Left lung (tissue), 10 donors: ENCODE data around the gene PMPCA. TPM values are rescaled to one million over a fixed set of nuclear protein-coding genes. Genes with fewer than 3 reads are reported as not detected.
"Not testable (repeated sequence)": the region's sequence is repeated elsewhere in the genome, so short reads cannot be mapped to it uniquely, and the experiment has no call there.

Source experiments
- ATAC-seq: fragments of 200-7000 bp; cut with Tn5 transposase; one replicate; pipeline ENCODE4 v1.9.1; 2020; ENCODE audit warnings: moderate library complexity
- DNase-seq, 4 donors: peaks; one replicate each; pipeline ENCODE4 v3.0.0-alpha.2; 2013 to 2020
- H3K27ac ChIP-seq, 2 donors: fragments of 200-600 bp; sonication (generic) in 1 of 2; one replicate each; pipeline versions ENCODE4 v1.5.0 to v1.8.0; 2020 to 2021
- H3K27me3 ChIP-seq, 2 donors: fragments of 200-600 bp; sonication (generic) in 1 of 2; one replicate each; pipeline versions ENCODE4 v1.5.0 to v1.8.0; 2020 to 2021
- H3K36me3 ChIP-seq, 2 donors: fragments of 200-600 bp; sonication (generic) in 1 of 2; one replicate each; pipeline versions ENCODE4 v1.5.0 to v1.8.0; 2020 to 2021
- H3K4me1 ChIP-seq, 2 donors: fragments of 200-600 bp; one replicate each; pipeline ENCODE4 v1.8.0; 2021
- H3K4me3 ChIP-seq, 2 donors: fragments of 200-600 bp; sonication (generic) in 1 of 2; one replicate each; pipeline versions ENCODE4 v1.5.0 to v1.8.0; 2020 to 2021; ENCODE audit warnings: mild to moderate bottlenecking in 1 of 2
- H3K9me3 ChIP-seq, 2 donors: fragments of 200-600 bp; sonication (generic) in 1 of 2; one replicate each; pipeline versions ENCODE4 v1.5.0 to v1.8.0; 2020 to 2021
- intact Hi-C, 2 donors: fragments of 100-400 bp; cut with DNase I; formaldehyde crosslinking; loops; one replicate each; pipeline versions ENCODE4 v1.11.2 to v1.14.2; 2022
- polyA plus RNA-seq, 6 donors: library from polyadenylated mRNA; unstranded; fragments of 120-200 nt; gene quantifications; one replicate each; pipeline ENCODE4 v1.2.1, GENCODE V29; 2013; ENCODE audit not compliant: insufficient read length in 6 of 6
- total RNA-seq, 2 donors: library from RNA; stranded (reverse); fragmentation: NEBNext Ultra II Directional; extraction: Animal tissue kit (Norgen Biotek cat#: 25700); gene quantifications; one replicate each; pipeline ENCODE4 v1.2.1, GENCODE V29; 2021
- TF ChIP-seq, protein P1 (sequence below), 2 donors: fragments of 200-600 bp; sonication (generic) in 1 of 2; IDR thresholded peaks; one replicate each; pipeline versions ENCODE4 v1.5.0 to v1.8.0; 2021; ENCODE audit warnings: antibody characterized with exemption in 2 of 2
- donor health status: DM: no; HTN: yes; CAD: no.
- donor health status: DM: no; HTN: no; CAD: no.

The PMPCA gene
- total and polyA plus RNA-seq, 8 donors = 44.7 to 59.5 (median 53.1) TPM

DNA sequence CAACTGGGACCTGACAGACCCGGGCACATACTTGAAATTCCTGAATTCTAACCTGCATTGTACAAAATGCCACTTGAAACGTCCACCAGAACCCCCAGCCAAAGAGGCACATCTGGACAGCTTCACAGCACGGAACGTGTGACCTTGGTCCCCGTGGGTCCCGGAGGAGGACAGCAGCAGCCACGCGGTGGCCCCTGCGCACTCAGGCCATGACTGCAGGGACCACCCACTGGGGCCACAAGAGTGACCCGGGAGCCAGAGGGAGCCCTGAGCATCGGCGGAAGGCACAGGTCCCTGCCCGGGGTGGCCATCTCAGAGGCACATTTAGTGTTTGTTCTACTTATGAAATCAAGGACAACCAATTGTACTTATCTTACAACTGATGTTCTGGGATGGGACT is 8.4 kb upstream of the PMPCA start:
- DNase-seq (no peak), ATAC-seq (no peak)
- intact Hi-C loops = no loop called here
- Histone ChIP-seq H3K4me1 (peaks cover 16 to 26% of the 10 kb centered on the region in 2 donors), H3K27me3 (no peaks in the 10 kb centered on the region), H3K36me3 (peaks cover 0 to 59% of the 10 kb centered on the region in 2 donors), H3K9me3 (no peaks in the 10 kb centered on the region), H3K4me3 (no peak overlapping the region), H3K27ac (no peak overlapping the region)
- TF ChIP-seq, protein P1, sequence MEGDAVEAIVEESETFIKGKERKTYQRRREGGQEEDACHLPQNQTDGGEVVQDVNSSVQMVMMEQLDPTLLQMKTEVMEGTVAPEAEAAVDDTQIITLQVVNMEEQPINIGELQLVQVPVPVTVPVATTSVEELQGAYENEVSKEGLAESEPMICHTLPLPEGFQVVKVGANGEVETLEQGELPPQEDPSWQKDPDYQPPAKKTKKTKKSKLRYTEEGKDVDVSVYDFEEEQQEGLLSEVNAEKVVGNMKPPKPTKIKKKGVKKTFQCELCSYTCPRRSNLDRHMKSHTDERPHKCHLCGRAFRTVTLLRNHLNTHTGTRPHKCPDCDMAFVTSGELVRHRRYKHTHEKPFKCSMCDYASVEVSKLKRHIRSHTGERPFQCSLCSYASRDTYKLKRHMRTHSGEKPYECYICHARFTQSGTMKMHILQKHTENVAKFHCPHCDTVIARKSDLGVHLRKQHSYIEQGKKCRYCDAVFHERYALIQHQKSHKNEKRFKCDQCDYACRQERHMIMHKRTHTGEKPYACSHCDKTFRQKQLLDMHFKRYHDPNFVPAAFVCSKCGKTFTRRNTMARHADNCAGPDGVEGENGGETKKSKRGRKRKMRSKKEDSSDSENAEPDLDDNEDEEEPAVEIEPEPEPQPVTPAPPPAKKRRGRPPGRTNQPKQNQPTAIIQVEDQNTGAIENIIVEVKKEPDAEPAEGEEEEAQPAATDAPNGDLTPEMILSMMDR (IDR thresholded peaks at IDR 0.05) = no peak

DNA sequence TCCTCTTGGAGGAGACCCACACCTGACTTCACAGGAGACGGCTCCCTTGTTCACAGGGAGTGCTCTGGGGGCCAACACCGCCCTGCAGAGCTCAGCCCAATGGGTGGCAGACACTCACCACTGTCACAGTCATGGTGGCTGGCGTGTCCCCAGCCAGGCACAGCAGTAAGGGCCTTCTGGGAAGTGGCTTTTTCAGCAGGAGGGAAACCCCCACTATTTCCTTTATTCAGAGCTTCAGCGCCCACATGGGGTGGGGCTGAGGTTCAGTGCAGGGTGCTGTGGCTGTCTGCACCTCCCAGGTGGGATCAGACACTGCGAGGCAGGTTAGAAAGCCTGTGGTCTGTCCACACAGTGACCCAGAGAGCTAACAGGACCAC is 6.9 kb upstream of the PMPCA start:
- peaks cover 16 to 19% of the 10 kb centered on the region in 2 donors for H3K4me1 ChIP-seq

DNA sequence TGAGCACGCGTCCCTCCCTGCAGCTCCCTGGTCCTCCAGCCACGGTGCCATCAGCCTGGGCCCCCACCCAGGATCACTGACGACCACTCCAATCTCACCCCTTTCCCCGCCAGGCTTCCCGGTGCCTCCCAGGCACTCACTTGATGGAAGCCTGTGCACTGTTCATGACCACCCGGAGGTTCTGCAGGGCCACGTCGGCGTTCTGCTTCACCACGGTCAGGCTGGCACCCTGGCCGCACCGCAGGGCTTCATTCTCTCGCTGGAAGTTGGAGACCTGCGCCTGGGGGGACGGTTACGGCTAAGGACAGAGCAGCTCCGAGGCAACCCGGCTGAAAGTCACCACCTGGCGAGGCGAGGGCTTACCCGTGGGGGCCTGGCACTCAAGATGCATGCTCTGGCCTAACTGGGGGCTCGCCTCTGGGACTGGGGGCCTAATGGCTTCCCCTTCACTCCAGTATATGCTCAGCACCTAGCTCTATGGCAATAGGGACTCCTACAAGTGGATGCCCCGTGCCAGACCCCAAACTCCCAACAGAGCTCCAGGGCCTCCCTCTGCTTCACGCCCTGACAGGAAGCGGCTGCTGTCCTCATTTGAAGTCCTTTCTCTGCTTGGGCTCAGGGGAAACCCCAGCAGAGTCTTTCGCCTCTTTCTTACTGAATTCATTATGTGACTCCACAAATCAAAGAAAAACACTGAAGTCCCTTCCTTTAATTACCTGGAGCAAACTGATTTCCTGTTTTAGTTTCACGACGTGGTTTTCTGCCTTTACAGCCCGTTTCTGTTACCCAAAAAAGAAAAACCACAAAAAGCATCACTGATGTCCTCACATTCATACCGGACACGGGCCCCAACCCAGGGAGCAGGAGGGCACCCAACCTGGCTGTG is 6.3 kb upstream of the PMPCA start:
- TF ChIP-seq, protein P1 (IDR thresholded peaks at IDR 0.05) = no peak
- DNase-seq = no peak
- Histone ChIP-seq H3K36me3 (peaks cover 0 to 58% of the 10 kb centered on the region in 2 donors), H3K27ac (no peak overlapping the region), H3K9me3 (no peaks in the 10 kb centered on the region), H3K4me3 (no peak overlapping the region), H3K27me3 (no peaks in the 10 kb centered on the region), H3K4me1 (peaks cover 13 to 19% of the 10 kb centered on the region in 2 donors)
- intact Hi-C loops = no loop called here
- no peak for ATAC-seq

More for the DNA sequence above, 6.9 kb upstream of the PMPCA start:
- Histone ChIP-seq H3K36me3 (peaks cover 0 to 58% of the 10 kb centered on the region in 2 donors), H3K9me3 (no peaks in the 10 kb centered on the region), H3K27ac (no peak overlapping the region), H3K4me3 (no peak overlapping the region), H3K27me3 (no peaks in the 10 kb centered on the region)
- ATAC-seq = no peak
- peak in 1 of 4 donors; percentile 30 for DNase-seq
- TF ChIP-seq, protein P1 (IDR thresholded peaks at IDR 0.05) = no peak
- intact Hi-C loops = no loop called here

DNA sequence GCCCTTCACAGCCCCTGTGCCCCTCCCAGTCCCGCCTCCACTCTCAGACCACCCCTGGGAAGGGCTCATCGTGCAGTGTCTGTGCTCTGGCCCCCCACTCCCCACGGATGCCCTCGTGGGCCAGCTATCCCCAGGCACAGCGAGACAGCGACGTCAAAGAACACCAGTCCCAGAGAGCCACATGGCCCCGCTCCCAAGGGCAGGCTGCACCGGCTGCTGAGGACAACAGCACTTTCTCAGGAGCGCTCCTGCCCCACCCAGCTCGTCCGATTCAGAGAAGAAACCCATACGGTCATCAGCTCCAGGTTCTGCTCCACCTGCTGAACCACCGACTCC is 5.7 kb upstream of the PMPCA start:
- DNase-seq (no peak), ATAC-seq (no peak)
- Histone ChIP-seq H3K4me3 (no peak overlapping the region), H3K36me3 (peaks cover 0 to 58% of the 10 kb centered on the region in 2 donors), H3K9me3 (no peaks in the 10 kb centered on the region), H3K27ac (no peak overlapping the region), H3K4me1 (peaks cover 15 to 21% of the 10 kb centered on the region in 2 donors), H3K27me3 (no peaks in the 10 kb centered on the region)
- intact Hi-C loops = no loop called here
- TF ChIP-seq, protein P1 (IDR thresholded peaks at IDR 0.05) = no peak

DNA sequence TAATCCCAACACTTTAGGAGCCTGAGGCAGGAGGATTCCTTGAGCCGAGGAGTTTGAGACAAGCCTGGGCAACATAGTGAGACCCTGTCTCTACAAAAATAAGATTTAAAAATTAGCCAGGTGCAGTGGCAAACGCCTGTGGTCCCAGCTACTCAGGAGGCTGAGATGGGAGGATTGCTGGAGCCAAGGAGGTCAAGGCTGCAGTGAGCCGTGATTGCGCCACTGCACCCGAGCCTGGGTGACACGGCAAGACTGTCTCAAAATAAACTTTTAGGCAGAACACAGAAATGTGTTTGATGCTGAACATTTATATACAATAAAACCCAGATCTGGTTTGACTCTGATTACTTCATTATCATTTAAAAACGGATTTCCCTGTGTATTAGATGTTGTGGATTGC is 5.0 kb upstream of the PMPCA start:
- Histone ChIP-seq H3K4me3 (no peak overlapping the region), H3K4me1 (peaks cover 14 to 20% of the 10 kb centered on the region in 2 donors), H3K27me3 (no peaks in the 10 kb centered on the region), H3K36me3 (peaks cover 0 to 58% of the 10 kb centered on the region in 2 donors), H3K9me3 (no peaks in the 10 kb centered on the region), H3K27ac (no peak overlapping the region)
- TF ChIP-seq, protein P1 (IDR thresholded peaks at IDR 0.05) = no peak
- DNase-seq = no peak
- no peak for ATAC-seq
- intact Hi-C loops = no loop called here

DNA sequence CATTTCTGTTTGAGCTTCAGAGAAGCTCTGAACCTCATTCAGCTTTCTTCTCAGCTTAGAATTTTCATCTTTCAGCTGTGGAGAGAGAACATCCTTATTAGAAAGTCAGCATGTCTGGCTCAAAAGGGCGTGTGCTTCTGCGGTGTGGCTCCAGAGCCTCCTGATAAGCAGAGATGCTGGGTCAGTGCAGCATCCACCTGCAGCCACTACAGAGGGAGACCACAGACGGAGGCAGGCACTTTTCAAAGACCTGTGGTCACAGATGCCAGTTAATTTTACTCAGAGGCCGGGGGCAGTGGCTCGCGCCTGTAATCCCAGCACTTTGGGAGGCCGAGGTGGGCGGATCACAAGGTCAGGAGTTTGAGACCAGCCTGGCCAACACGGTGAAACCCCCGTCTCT is 4.6 kb upstream of the PMPCA start:
- peaks cover 12 to 17% of the 10 kb centered on the region in 2 donors for H3K4me1 ChIP-seq
- intact Hi-C loops, H3K27ac ChIP-seq, DNase-seq, H3K27me3 ChIP-seq, H3K4me3 ChIP-seq, H3K9me3 ChIP-seq, ATAC-seq: not testable (repeated sequence)
- H3K36me3 ChIP-seq = peaks cover 0 to 58% of the 10 kb centered on the region in 2 donors

DNA sequence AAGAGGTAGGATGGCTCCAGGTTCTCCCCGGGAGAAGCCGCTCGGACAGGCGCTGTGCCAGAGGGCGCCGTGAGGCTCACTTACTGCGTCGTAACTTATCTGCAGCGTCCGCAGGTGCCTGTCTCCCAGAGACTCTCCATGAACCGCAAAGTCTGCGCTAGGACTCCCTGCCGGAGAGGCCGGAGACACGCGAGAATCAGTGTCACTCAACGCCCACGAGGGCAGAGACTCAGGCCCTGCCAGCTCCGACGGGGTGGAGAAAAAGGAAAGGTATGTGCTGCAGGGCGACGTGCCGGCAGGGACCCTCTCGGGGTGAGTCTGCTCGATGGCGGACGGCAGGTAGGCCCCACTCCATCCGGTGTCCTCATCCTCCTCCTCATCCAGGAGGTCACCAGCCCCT is 3.4 kb upstream of the PMPCA start:
- peak in 1 of 4 donors; percentile 57 for DNase-seq
- H3K9me3 ChIP-seq = not testable (repeated sequence)

More for the DNA sequence above, 3.4 kb upstream of the PMPCA start:
- intact Hi-C loops, H3K27ac ChIP-seq, ATAC-seq, H3K4me3 ChIP-seq, H3K27me3 ChIP-seq: not testable (repeated sequence)
- H3K36me3 ChIP-seq = peaks cover 0 to 55% of the 10 kb centered on the region in 2 donors
- peaks cover 20 to 29% of the 10 kb centered on the region in 2 donors for H3K4me1 ChIP-seq
